T-helper 1 cell treated with Interleukin-12 subunit alpha and Interleukin-12 subunit beta and Interleukin-4 antibody, amounts not matched to agents 30 ng/mL and 1 ng/mL, for 36 hours (primary cell): ENCODE results near the gene KATNAL1. TPM values are rescaled to one million over a fixed set of nuclear protein-coding genes. Genes with fewer than 3 reads are reported as not detected.

Experiments used
- intact Hi-C: fragments of 100-400 bp; cut with micrococcal nuclease; formaldehyde crosslinking; loops from one replicate; pipeline ENCODE4 v1.15.1; 2024
- total RNA-seq: library from RNA; stranded (reverse); gene quantifications from 2 replicates; pipeline ENCODE4 v1.2.3, GENCODE V29; 2022

KATNAL1 gene
- total RNA-seq, 1 donor from 2014 or later = 20.2 TPM

DNA sequence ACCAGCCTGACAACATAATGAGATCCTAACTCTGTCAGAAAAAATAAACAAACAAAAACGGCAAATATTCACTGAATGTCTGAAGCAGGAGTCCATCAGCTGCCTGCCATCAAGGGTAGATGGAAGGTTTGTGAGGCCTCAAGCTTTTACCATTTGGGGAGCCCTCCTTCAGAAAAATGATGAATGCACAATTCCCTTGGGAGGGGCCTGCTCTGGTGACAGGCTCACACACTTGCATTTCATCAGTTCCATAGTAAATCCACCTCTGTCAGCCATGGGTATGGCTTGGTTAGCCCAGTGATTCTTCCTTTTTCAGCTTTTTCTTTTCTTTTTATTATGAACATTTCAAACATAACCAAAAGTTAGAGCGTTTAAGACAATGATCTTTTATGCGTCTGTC, 26.3 kb upstream of the KATNAL1 start:
- intact Hi-C loops = loop anchor here (1.0 to 2.0 kb wide), 2 partner anchors 13 to 27 kb away; partner anchors contain the start of gene KATNAL1

DNA sequence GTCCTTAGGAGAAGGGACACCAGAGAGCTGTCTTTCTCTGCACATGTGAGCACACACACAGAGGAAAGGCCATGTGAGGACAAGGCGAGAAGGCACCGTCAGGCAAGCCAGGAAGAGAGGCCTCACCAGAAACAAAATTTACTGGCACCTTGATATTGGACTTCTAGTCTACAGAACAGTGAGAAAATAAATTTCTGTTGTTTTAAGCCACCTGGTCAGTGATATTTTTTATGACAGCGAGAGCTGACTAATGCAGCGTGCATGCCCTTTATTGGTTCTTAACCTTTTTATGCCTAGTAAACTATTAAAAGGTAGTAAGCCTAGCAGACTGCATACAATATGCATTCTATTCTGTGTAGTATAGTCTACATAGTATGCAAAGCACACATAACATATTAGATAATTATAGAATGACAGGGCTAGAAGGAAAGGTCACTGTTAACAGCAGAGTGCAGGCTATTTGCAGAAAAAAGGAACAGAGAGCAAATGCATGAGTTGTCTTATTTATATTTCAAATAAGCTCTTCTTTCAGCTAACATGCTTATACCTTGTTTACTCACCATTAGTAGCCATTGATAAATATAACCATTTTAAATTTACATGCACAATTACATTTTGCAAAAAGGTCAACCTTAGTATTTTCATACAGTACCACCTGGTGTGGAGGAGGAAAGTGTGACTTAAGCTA, 25.2 kb upstream of the KATNAL1 start:
- intact Hi-C loops = loop anchor here (1.0 kb wide), 1 partner anchor 14 kb away; no protein-coding TSS in a partner anchor

DNA sequence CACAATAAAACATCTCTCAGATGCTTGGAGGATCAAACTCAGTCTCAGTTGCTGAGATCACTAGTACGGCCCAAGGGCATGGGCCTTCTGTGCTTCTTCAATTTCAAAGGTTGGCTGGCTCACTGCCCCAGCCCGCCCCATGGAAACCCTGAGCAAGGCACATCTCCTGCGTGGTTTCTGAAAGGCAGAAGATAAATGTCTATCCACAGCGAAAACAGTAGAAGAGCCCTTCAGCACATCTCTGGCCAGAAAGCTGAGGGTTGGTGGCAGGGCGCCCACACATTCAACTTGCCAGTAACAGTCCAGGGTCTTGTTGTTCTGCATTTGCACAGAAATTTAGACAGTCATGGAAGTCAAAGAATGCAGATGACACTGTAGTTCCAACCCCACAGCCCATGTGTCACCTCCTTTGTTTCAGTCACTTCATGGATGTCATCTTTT, 24.0 kb upstream of the KATNAL1 start:
- intact Hi-C loops = no loop called here

DNA sequence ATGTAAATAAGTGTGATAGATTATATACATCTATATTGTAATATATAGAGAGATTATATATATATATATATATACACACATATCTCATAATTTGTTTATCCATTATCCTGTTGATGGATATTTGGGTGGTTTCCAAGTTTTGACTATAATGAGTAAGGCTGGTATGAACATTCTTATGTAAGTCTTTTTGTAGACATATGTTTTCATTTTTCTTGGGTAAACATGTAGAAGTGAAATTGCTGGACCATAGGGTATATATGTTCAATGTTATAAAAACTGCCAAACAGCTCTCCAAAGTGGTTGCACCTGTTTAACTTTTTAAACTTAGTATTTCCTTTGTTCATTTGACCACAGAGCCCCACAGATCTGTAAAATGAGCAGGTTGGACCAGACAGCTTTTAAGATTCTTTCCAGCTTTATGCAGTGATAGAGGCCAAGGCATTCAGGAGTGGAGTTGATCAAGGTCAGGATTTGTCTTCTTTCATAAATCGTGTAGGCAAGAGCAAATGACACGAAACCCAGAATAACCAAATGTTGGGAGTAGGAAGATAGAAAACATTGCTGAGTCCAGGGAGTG, 21.7 kb upstream of the KATNAL1 start:
- intact Hi-C loops = no loop called here

DNA sequence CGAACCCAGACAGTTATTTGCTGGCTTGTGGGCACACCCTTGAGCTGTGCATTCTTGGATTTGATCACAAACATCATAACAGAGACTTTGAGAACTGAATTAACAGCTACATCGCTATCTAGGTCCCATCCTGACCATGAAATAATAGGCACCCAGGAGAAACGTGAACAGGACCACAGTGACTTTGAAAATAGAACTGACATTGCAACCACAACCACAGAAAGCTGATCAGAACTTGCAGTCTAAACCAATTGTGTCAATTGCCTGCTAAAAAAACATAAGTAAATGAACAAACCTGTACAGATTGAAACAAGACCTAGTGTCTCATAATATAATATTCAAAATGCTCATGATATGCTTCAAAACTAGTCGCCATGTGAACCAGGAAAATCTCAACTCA, 18.3 kb upstream of the KATNAL1 start:
- intact Hi-C loops = no loop called here

DNA sequence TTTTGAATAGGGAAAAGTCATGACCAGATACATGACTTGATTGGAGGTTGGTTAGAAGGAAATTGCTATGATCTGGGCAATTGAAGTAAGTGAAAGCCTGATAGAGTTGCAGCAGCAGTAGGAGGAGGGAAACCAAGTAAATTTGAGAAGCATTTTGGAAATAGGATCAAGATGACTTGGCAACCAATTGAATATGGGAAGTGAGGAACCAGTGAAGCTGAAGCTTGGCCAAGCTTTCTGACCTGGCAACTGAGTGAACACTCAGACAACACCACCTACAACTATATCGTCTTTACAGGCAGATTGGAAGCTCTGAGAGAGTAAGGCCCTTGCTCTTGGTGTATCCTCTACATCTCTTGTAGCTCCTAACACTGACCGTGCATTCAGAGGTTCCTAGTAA, 16.2 kb upstream of the KATNAL1 start:
- intact Hi-C loops = no loop called here

DNA sequence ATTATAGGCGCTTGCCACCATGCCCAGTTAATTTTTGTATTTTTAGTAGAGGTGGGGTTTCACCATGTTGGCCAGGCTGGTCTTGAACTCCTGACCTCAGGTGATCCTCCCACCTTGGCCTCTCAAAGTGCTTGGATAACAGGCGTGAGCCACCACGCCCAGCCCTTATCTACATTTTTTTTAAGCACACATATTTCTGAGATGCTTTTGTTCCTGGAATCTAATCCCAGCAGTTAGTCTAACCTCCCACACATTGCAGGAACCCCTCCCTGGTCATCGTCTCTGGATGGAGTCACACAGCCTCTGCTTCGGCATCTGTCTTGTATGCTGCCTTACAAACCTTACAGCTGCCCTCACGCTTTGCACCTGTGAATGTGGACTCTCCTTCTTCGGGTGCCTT, 15.1 kb upstream of the KATNAL1 start:
- intact Hi-C loops = no loop called here

DNA sequence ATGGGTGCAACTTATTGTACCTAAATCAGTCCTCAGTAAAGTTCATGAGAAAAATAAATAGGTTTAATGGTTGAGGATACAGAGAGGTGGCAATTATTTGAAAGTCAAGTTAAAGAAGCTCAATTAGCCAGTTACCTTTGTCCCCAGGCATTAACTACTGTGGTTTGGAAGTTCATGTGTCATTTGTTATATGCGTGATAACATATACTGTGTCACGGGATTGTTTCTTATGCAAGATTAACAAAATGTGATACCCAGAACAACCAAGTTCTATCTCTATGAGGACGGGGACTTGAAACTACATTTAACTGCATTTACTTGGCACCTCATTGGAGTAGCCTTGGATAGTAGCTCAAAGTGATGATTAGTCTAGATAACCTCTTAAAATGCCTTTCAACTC, 13.9 kb upstream of the KATNAL1 start:
- intact Hi-C loops = no loop called here

DNA sequence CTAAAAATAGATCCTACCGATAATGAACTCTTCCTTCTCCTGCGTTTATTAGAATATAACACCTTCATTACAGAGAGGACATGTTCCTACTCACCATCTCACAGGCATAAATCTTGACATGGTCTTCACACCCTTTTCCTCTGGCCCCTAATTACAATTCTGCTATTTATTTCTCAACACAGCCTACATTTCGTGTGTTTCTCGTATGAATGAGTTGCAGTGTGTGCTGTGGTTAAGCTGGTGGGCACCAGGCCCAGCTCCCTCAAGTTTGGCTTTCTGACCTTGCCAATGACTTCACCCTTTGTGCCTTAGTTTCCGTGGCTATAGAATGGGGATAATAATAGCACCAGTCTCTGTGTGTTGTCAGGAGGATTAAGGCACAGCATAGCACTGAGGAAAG, 12.3 kb upstream of the KATNAL1 start:
- intact Hi-C loops = no loop called here

DNA sequence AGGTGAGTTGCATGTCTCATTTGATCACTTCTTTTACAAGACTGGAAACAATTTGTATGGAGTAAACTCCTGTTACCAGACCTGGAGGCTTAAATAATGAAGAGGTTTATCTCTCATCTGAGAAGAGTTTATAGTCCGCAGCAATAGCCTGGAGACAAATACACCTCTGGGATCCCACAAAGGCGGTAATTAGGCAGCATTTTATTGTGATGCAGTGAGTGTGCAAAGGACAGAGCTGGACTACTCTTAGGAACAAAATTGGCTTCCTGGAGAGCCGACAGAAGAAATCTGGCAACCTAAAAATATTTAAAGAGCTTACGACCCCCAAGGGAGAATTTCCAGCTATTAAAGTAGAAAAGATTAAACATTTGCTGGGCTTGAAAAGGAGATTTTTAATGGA, 11.8 kb upstream of the KATNAL1 start:
- intact Hi-C loops = no loop called here

DNA sequence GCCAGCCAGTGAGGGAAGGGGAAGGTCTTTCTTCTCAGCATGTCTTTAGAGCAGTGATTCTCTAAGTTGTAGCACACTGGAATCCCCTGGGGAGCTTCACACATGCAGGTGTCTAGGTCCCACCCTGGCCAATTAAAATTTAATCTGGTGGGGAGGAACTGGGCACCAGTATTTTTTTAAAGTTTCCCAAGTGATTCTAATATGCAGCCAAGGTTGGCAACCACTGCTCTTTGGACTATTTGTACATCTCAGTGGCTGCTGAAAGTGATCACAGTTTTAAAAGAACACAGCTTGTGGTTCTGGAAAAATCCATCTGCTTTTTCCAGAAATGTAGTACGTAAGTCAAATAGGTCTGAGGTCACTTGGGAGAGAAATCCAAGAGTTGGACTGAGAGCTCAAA, 10.7 kb upstream of the KATNAL1 start:
- intact Hi-C loops = no loop called here

DNA sequence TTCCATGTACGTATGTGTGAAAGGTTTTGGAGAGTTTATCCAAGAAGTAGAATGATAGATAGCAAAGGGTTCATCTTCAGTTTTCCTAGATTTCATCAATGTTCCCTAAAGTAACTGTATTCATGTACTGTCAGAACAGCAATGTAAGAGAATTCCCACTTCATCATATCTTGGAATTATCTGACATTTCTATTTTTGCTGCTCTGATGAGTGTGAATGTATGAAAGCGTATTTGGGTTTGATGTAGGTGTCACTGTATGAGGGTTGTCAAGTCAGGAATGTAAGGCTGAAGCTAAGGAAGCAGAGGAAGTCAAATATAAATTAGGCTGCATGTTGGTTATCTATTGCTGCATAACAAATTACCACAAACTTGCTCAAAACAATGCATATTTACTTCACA, 7.2 kb upstream of the KATNAL1 start:
- intact Hi-C loops = no loop called here

DNA sequence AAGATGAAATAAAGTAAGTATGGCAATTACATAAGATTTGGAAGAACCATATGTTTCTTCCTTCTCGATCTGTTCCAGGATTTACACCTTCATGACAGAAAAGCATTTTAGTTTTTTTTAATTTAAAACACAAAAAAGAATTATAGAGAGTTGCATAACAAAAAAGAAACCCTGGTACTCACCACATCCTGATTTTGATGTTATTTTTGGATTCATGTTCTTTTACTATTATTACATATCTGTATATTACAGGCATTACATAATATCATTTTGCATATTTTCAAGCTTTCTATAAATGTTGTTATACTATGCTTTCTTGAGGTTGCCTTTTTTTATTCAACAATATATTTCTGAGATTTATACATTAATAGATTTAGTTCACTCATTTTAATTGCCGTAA, 6.7 kb upstream of the KATNAL1 start:
- intact Hi-C loops = no loop called here

DNA sequence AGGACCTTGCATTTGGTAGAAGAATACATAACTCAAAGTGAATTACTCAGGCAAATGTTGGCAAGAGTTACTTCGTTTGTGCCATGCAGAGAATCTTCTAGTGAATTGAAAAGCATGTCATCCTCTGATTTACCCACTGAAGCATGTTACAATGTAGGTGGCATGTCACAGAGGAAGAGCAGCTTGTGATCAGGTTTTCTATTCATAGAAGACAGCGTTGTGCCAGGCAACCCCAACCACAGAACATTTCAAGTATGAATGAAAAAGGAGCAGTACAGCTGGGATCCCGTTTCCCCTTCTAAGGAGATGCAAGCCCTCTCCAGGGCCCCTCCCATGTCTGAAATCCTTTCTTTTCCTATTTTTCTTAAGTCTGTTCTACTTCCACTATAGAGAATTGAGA, 6.0 kb upstream of the KATNAL1 start:
- intact Hi-C loops = no loop called here

DNA sequence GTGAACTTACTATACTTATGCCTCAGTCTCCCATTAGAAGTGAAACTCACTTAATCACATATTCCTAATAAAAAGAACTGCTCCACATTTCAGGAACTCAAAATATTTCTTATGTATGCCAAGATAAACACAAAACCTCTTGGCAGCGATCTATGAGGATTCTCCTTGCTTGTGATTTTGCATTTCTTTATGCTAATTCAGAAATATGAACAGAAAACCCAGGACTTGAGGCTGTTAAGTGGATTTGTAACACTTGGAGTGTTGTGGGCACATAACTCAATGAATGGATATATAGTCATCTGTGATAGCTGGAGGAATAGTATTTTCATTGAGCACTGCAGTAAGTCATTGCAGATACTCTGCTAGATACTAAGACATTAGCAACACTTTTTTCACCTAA, 5.6 kb upstream of the KATNAL1 start:
- intact Hi-C loops = no loop called here

DNA sequence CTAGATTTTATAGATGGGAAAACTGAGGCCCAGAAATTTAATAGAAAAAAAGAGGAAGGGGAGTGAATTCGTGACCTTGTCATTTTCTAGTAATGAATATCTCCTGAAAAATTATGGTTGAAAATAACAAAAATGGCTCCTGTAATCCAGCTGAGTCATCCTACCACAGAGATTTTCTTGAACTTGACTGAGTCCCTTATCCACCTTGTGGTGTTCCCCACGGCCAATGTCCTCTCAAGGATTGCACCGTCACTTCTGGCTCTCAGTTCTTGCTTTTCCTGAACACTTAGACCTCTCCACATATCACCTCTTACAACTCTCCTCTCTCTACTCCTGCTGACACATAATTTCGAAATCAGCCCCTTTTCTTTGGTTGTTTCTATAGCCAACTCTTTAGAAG, 1.2 kb upstream of the KATNAL1 start:
- intact Hi-C loops = loop anchor here (10.0 kb wide), 1 partner anchor 714 kb away; the partner anchor contains the start of gene SLC7A1

DNA sequence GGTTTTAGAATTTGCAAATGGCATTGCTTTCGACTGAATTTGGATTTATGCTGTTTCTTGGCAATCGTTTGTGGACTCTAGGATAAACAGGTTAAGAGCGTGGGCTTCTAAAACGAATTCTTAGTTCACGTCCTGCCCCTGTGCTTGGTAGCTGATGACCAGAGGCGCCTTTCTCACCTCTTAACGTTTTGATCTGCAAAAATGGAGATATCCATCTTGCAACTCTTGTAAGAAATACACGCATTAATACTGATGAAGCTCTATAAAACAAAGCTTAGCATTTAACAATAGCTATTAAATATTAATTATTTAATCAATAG, 580 bp upstream of the KATNAL1 start:
- intact Hi-C loops = loop anchor here (1.0 to 10.0 kb wide), 15 partner anchors 27 to 855 kb away; partner anchors contain the start of genes SLC7A1 and UBE2L5

DNA sequence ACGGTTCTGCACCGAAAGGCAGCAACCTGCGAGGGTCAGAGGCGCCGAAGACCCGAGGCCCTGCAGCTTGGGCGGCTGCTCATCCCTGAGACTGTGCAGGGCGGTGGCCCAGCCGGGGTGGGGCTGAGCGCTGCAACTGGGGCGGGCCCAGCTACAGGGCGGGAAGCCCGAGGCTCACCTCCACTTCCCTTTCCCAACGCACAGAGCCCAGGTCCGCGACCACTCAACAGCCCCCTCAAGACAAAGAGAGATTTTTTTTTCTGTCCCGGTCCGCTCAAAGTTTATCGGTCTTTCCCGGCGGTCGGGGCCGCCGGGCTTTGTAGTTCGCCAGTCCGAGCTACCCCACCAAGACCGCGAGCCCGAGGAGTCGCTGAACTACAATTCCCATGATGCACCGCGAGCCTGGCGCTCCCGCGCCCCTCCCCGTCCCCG, 573 bp downstream of the KATNAL1 start:
- intact Hi-C loops = loop anchor here (1.0 to 10.0 kb wide), 17 partner anchors 28 to 856 kb away; partner anchors contain the start of genes SLC7A1, UBE2L5 and UBL3

DNA sequence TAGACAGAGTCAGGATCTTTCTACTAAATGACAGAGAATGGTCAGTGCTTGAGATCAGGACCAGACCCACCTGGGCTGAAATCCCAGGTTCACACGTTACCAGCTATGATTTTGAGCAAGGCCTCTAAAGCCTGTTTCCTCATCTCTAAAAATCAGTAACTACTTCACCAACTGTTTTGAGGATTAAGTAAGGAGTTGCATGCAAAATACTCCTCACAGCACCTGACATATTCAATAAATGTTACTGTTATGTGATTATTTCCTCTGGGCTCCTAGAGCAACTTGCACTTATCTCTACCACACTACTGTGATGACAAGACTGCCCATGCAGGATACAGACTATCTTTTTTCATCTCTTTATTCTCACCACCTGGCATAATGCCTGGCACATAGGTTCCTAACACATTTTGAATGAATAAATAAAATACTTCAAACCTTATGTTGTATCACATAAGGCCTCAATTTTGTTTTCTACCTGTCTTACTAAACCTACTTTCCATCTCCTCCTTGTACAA, 1.8 kb downstream of the KATNAL1 start:
- intact Hi-C loops = loop anchor here (10.0 kb wide), 1 partner anchor 711 kb away; the partner anchor contains the start of gene SLC7A1

DNA sequence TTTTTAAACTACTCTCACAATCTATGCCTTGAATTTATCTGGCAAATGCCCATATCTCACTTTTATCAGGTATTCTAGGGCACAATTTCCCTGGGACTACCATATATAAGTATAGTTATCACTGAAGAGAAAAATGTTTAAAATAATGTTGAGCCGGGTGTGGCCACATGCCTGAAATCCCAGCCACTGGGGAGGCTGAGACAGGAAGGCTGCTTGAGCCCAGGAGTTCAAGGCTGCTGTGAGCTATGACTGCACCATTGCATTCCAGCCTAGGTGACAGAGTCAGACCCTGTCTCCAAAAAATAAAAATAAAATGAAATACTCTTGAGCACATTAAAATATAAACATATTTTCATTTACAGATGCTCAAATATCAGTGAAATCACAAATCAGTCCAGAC, 4.1 kb downstream of the KATNAL1 start:
- intact Hi-C loops = loop anchor here (10.0 kb wide), 1 partner anchor 708 kb away; the partner anchor contains the start of gene SLC7A1

DNA sequence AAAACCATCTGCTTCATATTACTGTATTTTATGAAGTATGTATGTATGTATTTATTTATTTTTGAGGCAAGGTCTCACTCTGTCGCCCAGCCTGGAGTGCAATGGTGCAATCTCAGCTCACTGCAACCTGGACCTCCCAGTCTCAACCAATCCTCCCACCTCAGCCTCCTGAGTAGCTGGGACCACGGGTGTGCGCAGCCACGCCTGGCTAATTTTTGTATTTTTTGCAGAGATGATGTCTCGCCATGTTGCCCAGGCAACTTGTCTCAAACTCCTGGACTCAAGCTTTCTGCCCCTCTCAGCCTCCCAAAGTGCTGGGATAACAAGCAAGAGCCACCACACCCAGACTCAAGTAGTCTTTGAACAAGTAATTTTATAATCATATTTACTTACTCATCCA, 5.5 kb downstream of the KATNAL1 start:
- intact Hi-C loops = loop anchor here (10.0 kb wide), 1 partner anchor 707 kb away; the partner anchor contains the start of gene SLC7A1

DNA sequence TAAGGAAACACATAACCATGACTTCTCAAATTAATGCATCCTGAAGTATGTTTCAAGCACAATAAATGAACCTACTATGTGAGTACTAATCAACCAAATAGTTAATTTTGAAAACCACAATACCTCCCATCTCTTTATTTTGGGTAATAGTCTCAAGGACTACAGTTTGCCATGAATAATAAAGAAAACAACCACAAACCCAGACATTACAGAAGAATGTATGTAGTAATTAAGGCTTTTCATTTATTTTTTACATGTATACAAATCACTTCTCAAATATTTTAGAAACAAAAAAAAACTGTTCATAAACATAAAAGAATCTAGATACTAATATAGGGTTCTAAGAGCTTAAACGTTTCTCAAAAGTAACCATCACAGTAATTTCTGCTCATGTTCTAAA, 6.8 kb downstream of the KATNAL1 start:
- intact Hi-C loops = loop anchor here (10.0 kb wide), 1 partner anchor 706 kb away; the partner anchor contains the start of gene SLC7A1
